OCI-LY3 (cell line): Measurements from ENCODE around the gene SFSWAP.

Experiments
- H2AFZ ChIP-seq: fragments of 200-600, 300-600 bp; shearing (Covaris generic); 2 replicates; pipeline ENCODE4 v1.6.0; 2014; ENCODE audit warnings: antibody characterized with exemption, low read depth, low read length
- H3K27ac ChIP-seq: fragments of 200-600, 300-600 bp; sonication (generic); 2 replicates; pipeline ENCODE4 v1.5.1; 2014; ENCODE audit warnings: mild to moderate bottlenecking, low read length, moderate library complexity, mixed read lengths
- H3K27me3 ChIP-seq: fragments of 200-600, 300-600 bp; sonication (generic); 2 replicates; pipeline ENCODE4 v1.6.1; 2014; ENCODE audit warnings: low read depth, low read length, mixed read lengths
- H3K36me3 ChIP-seq: fragments of 200-600, 300-600 bp; sonication (generic); replicated peaks from 2 replicates; pipeline ENCODE3; 2014; ENCODE audit warnings: low read depth, low read length, mixed read lengths
- H3K4me1 ChIP-seq: fragments of 300-600, 200-600 bp; sonication (generic); 2 replicates; pipeline ENCODE4 v1.6.1; 2014; ENCODE audit warnings: low read length, mixed read lengths
- H3K4me2 ChIP-seq: fragments of 200-600, 300-600 bp; sonication (generic); 2 replicates; pipeline ENCODE4 v1.6.1; 2014; ENCODE audit warnings: low read length, mixed read lengths
- H3K4me3 ChIP-seq: fragments of 300-600, 200-600 bp; sonication (generic); 2 replicates; pipeline ENCODE4 v1.5.1; 2014; ENCODE audit warnings: antibody characterized with exemption, mild to moderate bottlenecking, low read length, moderate library complexity
- H3K79me2 ChIP-seq: fragments of 300-600, 200-600 bp; shearing (Covaris generic); 2 replicates; pipeline ENCODE4 v1.6.1; 2014; ENCODE audit warnings: mild to moderate bottlenecking, low read length, mixed read lengths
- H3K9ac ChIP-seq: fragments of 300-600, 200-600 bp; shearing (Covaris generic); 2 replicates; pipeline ENCODE4 v1.6.0; 2014; ENCODE audit warnings: mild to moderate bottlenecking, low read length, moderate library complexity
- H3K9me3 ChIP-seq: fragments of 200-600, 300-600 bp; shearing (Covaris generic); 2 replicates; pipeline ENCODE4 v1.6.1; 2014; ENCODE audit warnings: low read length, mixed read lengths; ENCODE audit not compliant: insufficient read depth
- H4K20me1 ChIP-seq: fragments of 200-600, 300-600 bp; sonication (generic); 2 replicates; pipeline ENCODE4 v1.6.1; 2016; ENCODE audit warnings: low read length, mixed read lengths; ENCODE audit not compliant: insufficient read depth
- EZH2phosphoT487 ChIP-seq: fragments of 200-600 bp; shearing (Covaris generic); IDR thresholded peaks from 2 replicates; pipeline ENCODE4 v1.6.1; 2018; ENCODE audit warnings: antibody characterized with exemption, mixed run types, low read depth
- TF ChIP-seq, protein P1 (sequence below): fragments of 200-600, 300-600 bp; sonication (generic); IDR thresholded peaks from 2 replicates; pipeline ENCODE4 v1.5.1; 2014; ENCODE audit warnings: antibody characterized with exemption, low read length, low read depth

SFSWAP gene

GRCh38 chr12:131826097-131826928, 115.4 kb downstream of the SFSWAP start:
- H3K36me3 ChIP-seq, result no peaks in the 10 kb centered on the region
- no peak overlapping the region for H3K27ac ChIP-seq
- H2AFZ ChIP-seq, result no peak overlapping the region
- no peak overlapping the region for H3K9ac ChIP-seq
- no peaks in the 10 kb centered on the region for H3K79me2 ChIP-seq
- peaks cover 15% of the 10 kb centered on the region for H3K27me3 ChIP-seq
- TF ChIP-seq EZH2phosphoT487, result no peak
- H3K9me3 ChIP-seq, result no peaks in the 10 kb centered on the region
- no peak overlapping the region for H3K4me3 ChIP-seq
- no peaks in the 10 kb centered on the region for H4K20me1 ChIP-seq
- peaks cover 2% of the 10 kb centered on the region for H3K4me1 ChIP-seq
- H3K4me2 ChIP-seq, result no peak overlapping the region

GRCh38 chr12:131827961-131828534, 117.2 kb downstream of the SFSWAP start, which contains the start of gene MMP17:
TSS of gene MMP17 (plus strand) at chr12:131828393. CDS start at chr12:131828495, 102 bp downstream.
- no peak within 1 kb of the TSS for H3K4me2 ChIP-seq
- no peaks in the 10 kb centered on the region for H4K20me1 ChIP-seq
- no peaks in the 10 kb centered on the region for H3K36me3 ChIP-seq
- H3K9me3 ChIP-seq, result no peaks in the 10 kb centered on the region
- no peak within 1 kb of the TSS for H3K9ac ChIP-seq
- H3K27me3 ChIP-seq, result peaks cover 15% of the 10 kb centered on the region
- no peak within 1 kb of the TSS for H2AFZ ChIP-seq
- TF ChIP-seq, protein P1, sequence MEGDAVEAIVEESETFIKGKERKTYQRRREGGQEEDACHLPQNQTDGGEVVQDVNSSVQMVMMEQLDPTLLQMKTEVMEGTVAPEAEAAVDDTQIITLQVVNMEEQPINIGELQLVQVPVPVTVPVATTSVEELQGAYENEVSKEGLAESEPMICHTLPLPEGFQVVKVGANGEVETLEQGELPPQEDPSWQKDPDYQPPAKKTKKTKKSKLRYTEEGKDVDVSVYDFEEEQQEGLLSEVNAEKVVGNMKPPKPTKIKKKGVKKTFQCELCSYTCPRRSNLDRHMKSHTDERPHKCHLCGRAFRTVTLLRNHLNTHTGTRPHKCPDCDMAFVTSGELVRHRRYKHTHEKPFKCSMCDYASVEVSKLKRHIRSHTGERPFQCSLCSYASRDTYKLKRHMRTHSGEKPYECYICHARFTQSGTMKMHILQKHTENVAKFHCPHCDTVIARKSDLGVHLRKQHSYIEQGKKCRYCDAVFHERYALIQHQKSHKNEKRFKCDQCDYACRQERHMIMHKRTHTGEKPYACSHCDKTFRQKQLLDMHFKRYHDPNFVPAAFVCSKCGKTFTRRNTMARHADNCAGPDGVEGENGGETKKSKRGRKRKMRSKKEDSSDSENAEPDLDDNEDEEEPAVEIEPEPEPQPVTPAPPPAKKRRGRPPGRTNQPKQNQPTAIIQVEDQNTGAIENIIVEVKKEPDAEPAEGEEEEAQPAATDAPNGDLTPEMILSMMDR, result 0 out of 2 replicates have a peak, but pooled peaks have one; percentile 12
- no peak for TF ChIP-seq EZH2phosphoT487
- H3K4me3 ChIP-seq, result no peak within 1 kb of the TSS
- no peaks in the 10 kb centered on the region for H3K4me1 ChIP-seq
- H3K79me2 ChIP-seq, result no peaks in the 10 kb centered on the region
- no peak within 1 kb of the TSS for H3K27ac ChIP-seq

DNA sequence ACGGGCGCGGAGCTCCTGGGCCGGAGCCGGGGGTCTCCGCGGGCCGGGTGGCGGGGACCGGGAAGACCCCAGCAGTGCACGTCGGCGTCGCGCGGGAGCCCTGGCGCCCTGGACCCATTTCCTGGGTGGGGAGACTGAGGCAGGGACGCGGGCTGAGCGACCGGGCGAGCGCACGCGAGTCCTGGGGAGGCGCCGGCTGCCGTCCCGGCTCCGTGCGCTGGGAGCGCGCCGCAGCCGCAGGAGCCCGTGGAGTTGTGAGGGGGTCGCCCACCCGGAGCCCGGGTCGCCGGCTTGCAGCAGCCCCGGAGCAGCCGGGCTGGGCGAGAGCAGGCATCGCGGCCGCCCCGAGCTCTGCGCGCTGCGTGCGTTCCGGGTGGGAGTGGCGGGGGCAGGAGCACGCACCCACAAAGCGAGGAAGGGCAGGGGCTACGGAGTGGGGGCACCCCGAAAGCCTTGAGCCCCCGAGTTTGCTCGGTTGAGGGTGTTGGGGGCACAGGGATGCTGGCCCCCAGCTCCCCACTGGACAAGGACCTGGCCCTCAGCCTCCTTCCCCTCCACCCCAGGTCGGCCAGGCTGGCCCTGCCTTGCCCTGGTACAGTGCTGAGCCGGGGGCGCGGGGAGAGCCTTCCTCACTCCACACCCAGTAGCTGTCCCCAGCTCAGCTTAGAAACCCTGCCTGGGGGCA, 117.9 kb downstream of the SFSWAP start:
- Histone ChIP-seq H3K9ac (no peak overlapping the region), H3K9me3 (no peaks in the 10 kb centered on the region), H3K36me3 (no peaks in the 10 kb centered on the region), H3K27ac (no peak overlapping the region), H3K4me1 (no peaks in the 10 kb centered on the region; the same call in 1 of the 2 replicates), H3K4me2 (no peak overlapping the region), H3K79me2 (no peaks in the 10 kb centered on the region), H3K27me3 (peaks cover 15% of the 10 kb centered on the region), H2AFZ (no peak overlapping the region), H4K20me1 (no peaks in the 10 kb centered on the region), H3K4me3 (no peak overlapping the region)
- no peak for TF ChIP-seq EZH2phosphoT487
- TF ChIP-seq, protein P1, result no peak

DNA sequence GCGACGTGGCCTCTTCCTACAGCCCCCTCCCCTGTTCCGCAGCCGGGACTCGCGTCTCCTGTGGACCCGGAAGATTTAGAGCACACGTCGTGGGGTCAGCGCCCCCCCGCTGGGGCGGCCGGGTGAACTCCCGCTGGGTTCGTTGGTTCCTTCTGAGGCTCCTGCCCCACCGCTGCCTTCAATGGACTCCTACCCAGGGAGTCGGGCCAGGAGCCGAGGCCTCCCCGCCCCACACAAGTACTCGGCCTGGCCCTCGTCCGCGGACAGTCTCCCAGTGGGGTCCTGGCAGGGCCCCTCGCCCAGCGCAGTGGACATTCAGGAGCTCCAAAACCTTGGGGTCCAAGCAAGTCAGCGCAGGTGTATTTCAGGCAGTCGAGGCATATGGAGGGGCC, 118.5 kb downstream of the SFSWAP start:
- no peaks in the 10 kb centered on the region; the same call in 1 of the 2 replicates for H3K4me1 ChIP-seq
- no peak for TF ChIP-seq EZH2phosphoT487
- TF ChIP-seq, protein P1, result no peak
- no peaks in the 10 kb centered on the region for H3K36me3 ChIP-seq
- H3K4me3 ChIP-seq, result no peak overlapping the region
- no peaks in the 10 kb centered on the region for H4K20me1 ChIP-seq
- no peak overlapping the region for H3K9ac ChIP-seq
- H3K4me2 ChIP-seq, result no peak overlapping the region
- H3K79me2 ChIP-seq, result no peaks in the 10 kb centered on the region
- no peak overlapping the region for H2AFZ ChIP-seq
- peaks cover 15% of the 10 kb centered on the region for H3K27me3 ChIP-seq
- H3K27ac ChIP-seq, result no peak overlapping the region
- no peaks in the 10 kb centered on the region for H3K9me3 ChIP-seq
